ENCODE results near the gene ANKRD63.

- TF ChIP-seq POLR2AphosphoS5 (IDR thresholded peaks at IDR 0.05) (no peak), POLR2A (IDR thresholded peaks at IDR 0.05) (no peak)
Measured at GRCh38 chr15:40242213-40242599, 40.7 kb downstream of the ANKRD63 start.
